A204.1 (cell line): ENCODE results near the gene NIFK.
"Not testable (repeated sequence)": the region's sequence is repeated elsewhere in the genome, so short reads cannot be mapped to it uniquely, and the experiment has no call there.

Experiments used
- FAIRE-seq: peaks from 2 replicates; lab custom pipeline; 2012; peaks lifted over from hg19 to GRCh38; lab: Jason Lieb, UNC

NIFK gene

DNA sequence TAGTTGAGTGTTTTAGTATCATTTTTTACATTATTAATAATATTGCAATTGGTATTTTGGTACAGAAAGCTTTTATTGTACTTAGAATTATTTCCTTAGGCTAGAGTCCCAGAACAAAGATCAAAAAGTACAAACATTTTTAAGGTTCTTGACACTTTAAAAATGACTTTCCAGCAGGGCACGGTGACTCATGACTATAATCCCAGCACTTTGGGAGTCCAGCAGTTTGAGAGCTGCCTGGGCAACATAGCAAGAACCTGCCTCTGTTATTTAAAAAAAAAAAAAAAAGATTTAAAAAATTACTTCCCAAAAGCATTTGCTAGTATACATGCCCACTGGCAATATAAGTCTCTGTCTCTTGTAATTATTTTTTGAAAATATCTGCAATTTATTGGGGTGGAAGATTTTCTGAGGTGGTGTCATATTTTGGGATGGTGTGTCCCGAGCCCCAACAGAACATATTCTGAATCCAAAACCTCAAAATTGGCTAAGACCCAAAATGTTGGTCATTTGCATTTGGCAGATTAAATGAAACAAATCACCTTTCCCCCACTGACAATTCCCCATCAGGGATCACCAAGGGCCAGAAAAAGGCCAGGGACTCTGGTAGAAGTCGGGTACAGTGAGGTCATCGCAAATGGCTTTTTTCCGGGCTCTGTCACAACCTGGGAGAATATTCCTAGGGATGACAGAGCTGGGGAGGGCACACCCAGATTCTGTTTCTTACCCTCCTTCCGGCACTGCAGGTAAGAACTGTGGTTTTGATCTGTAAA, 42.1 kb downstream of the NIFK start:
- no peak for FAIRE-seq

DNA sequence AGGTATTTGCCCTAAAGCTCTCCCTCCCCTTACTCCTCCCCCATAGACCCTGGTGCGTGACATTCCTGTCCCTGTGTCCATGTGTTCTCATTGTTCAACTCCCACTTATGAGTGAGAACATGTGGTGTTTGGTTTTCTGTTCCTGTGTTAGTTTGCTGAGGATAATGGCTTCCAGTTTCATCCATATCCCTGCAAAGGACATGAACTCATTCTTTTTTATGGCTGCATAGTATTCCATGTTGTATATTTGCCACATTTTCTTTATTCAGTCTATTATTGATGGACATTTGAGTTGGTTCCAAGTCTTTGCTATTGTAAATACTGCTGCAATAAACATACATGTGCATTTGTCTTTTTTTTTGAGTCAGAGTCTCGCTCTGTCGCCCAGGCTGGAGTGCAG, 46.1 kb downstream of the NIFK start:
- not testable (repeated sequence) for FAIRE-seq

DNA sequence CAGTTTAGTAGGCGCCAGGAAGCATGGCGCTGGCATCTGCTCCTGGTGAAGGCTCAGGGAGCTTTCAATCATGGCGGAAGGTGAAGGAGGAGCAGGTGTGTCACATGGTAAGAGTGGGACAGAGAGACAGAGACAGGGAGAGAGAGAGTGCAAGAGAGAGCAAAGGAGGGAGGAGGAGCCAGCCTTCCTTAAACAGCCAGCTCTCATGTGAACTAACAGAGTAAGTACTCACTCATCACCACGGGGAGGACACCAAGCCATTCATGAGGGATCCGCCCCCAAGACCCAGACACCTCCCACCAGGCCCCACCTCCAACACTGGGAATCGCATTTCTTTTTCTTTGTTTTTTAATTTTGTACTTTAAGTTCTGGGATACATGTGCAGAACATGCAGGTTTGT, 46.6 kb downstream of the NIFK start:
- no peak for FAIRE-seq

DNA sequence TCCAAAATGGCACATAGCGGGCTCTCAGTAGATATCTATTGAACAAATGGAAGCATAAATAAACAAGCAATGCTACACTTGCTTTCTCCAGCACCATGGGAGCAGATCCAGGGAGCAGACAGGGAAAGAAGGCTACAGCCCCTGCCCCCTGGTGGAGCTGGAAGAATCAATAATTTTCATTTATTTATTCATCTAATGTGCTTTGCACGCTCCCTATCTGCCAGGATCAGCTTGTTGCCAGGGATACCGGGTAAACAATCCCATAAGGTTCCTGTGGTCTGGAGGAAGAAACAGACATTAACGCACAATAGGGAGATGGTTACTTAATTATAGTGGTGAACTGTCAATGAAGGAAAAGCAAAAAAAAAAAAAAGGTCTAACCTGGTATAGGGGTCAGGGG, 47.3 kb downstream of the NIFK start:
- FAIRE-seq = no peak

DNA sequence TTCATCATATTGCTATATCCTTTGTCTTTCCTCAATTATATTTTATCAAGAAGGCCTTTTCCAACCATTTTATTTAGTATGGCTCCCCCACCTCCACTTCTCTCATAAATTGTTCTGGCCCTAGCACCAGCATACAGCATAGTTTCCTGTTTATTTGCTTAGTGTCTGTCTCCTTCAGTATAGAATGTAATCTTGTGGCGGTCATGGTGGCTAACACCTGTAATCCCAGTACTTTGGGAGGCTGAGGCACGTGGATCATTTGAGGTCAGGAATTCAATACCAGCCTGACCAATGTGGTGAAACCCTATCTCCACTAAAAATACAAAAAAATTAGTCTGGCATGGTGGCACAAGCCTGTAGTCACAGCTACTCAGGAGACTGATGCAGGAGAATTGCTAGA, 47.9 kb downstream of the NIFK start:
- no peak for FAIRE-seq

GRCh38 chr2:121686902-121687301, 49.8 kb downstream of the NIFK start:
- no peak for FAIRE-seq

DNA sequence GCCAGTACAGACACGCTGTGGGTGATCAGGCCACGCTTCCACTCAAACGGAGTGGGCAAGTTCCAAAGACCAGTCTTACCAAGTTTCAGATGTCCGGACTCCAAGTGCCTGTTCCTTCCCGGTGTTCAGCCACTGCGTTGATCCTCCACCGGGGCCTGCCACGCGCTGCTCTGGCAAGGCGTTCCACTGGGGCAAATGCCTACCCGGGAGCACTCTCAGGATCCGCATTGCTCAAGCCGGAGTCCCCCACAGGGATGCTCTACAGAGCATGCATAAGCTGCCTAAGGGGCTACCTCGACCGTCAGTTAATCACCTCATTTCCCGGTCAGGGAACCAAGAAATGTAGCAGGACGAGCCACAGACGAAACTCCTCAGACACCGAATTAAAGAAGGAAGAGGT, 50.5 kb downstream of the NIFK start:
- FAIRE-seq = no peak

DNA sequence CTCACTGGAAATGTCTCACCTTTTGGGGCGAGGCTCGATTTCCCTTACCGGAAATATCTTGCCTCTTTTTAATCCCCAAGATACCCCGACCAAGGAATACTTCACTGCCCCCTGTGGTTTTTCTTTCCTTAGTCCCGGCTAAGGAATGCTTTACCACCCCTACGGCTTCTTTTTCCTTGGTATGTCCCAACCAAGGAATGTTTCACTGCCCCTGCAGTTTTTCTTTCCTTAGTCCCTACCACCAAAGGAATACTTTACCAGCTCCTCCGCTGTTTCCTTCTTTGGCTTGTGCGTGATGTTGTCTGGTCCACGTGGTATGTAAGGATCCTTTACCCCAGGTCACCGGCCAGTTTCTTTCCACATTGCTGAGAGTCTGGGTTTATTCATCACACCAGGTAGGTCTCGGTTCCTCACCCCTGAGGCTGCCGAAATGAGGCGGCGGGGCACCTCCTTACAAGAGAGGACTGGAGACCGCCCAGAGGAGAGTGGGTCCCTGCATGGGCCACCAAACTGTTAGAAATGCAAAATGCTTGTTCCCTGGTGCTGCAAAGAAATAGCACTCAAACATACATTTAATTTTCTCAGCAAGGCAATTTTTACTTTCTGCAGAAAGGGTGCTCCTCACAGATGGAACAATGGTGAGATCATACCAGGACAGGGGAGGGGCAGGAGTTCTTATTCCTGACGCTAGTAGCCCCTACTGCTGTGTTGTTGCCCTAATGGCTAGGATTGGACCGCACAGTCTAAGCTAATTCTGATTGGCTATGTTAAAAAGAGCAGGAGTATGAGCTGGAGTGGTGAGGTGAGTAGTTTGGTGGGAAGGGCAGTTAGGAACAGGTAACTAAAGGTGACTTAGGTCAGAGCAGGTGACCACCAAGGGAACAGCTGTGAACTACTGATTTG, 54.0 kb downstream of the NIFK start:
- no peak for FAIRE-seq

- FAIRE-seq = no peak
Measured at GRCh38 chr2:121677855-121678254, 58.8 kb downstream of the NIFK start.
